CD4-positive, alpha-beta T cell (primary cell): Measurements from ENCODE around the gene LDLRAD4. TPM values are rescaled to one million over a fixed set of nuclear protein-coding genes. Genes with fewer than 3 reads are reported as not detected.

ENCODE experiments used
- ATAC-seq: fragments of 200-7000 bp; cut with Tn5 transposase; one replicate; pipeline ENCODE4 v1.10.0; 2022; ENCODE audit warnings: mild to moderate bottlenecking; ENCODE audit not compliant: poor library complexity
- CTCF ChIA-PET: fragments of 350-600 bp; sonication (Branson Sonifier 250); formaldehyde crosslinking; loops from one replicate; lab custom pipeline; 2021; ENCODE audit warnings: antibody characterized with exemption, inconsistent platforms; lab: Charles Lee
- POLR2A ChIA-PET: fragments of 350-600 bp; sonication (Branson Sonifier 250); formaldehyde crosslinking; loops from one replicate; lab custom pipeline; 2021; ENCODE audit warnings: antibody characterized with exemption, inconsistent platforms; lab: Charles Lee
- DNase-seq, 14 experiments: peaks; one replicate each; pipeline ENCODE4 v3.0.0-alpha.2; 2013 to 2020; ENCODE audit warnings: mixed read lengths in 2 of 14
- H3K27ac ChIP-seq, 2 donors: one replicate each; pipeline versions ENCODE4 v1.5.1 to v1.7.0; 2013; ENCODE audit warnings: low read length in 2 of 2, low read depth in 1 of 2, mild to moderate bottlenecking in 1 of 2
- H3K27me3 ChIP-seq, 2 experiments: 1 replicate in 1 of 2; 2 replicates in 1 of 2; pipeline versions ENCODE4 v1.6.1 to v1.7.0; 2013; ENCODE audit warnings: low read length in 2 of 2, control low read depth in 1 of 2, mild to moderate bottlenecking in 1 of 2, moderate library complexity in 1 of 2; ENCODE audit not compliant: insufficient read depth in 2 of 2, control insufficient read depth in 1 of 2
- H3K36me3 ChIP-seq: one replicate; pipeline ENCODE4 v1.6.1; 2013; ENCODE audit warnings: low read length, control low read depth; ENCODE audit not compliant: insufficient read depth
- H3K4me1 ChIP-seq: one replicate; pipeline ENCODE4 v1.6.1; 2013; ENCODE audit warnings: low read length, control low read depth; ENCODE audit not compliant: insufficient read depth
- H3K4me3 ChIP-seq: one replicate; pipeline ENCODE4 v1.5.1; 2013; ENCODE audit warnings: mild to moderate bottlenecking, low read length, moderate library complexity
- H3K9me3 ChIP-seq, 2 experiments: 1 replicate in 1 of 2; 2 replicates in 1 of 2; pipeline versions ENCODE4 v1.6.1 to v1.7.0; 2013; ENCODE audit warnings: low read length in 2 of 2, mild to moderate bottlenecking in 2 of 2, control low read depth in 1 of 2, moderate library complexity in 1 of 2; ENCODE audit not compliant: control insufficient read depth in 1 of 2, insufficient read depth in 1 of 2
- H3K27ac Mint-ChIP-seq: one replicate; pipeline ENCODE4 v1.8.0; 2020; ENCODE audit warnings: mixed read lengths
- H3K27me3 Mint-ChIP-seq: one replicate; pipeline ENCODE4 v1.8.0; 2021; ENCODE audit warnings: mixed read lengths
- H3K36me3 Mint-ChIP-seq: one replicate; pipeline ENCODE4 v1.8.0; 2021; ENCODE audit warnings: low read depth, mixed read lengths
- H3K4me1 Mint-ChIP-seq: one replicate; pipeline ENCODE4 v1.8.0; 2021; ENCODE audit warnings: low read depth, mixed read lengths
- H3K4me3 Mint-ChIP-seq: one replicate; pipeline ENCODE4 v1.8.0; 2020; ENCODE audit warnings: mild to moderate bottlenecking, mixed read lengths
- H3K9me3 Mint-ChIP-seq: one replicate; pipeline ENCODE4 v1.8.0; 2020; ENCODE audit warnings: mixed read lengths
- intact Hi-C, 2 experiments: fragments of 100-400 bp; cut with DNase I in 1 of 2; cut with micrococcal nuclease in 1 of 2; formaldehyde crosslinking; loops; one replicate each; pipeline versions ENCODE4 v1.15.1 to v1.9.0; 2023 to 2025; cut with DNase I, micrococcal nuclease
- total RNA-seq, 174 experiments: library from RNA in 2 of 174; stranded (reverse) in 2 of 174; gene quantifications; one replicate each; pipeline ENCODE4 v1.2.3 and lab custom pipeline; 2021 to 2026
- TF ChIP-seq, protein P1 (sequence below): fragments of 200-600 bp; IDR thresholded peaks from one replicate; pipeline ENCODE4 v1.8.0; 2022; ENCODE audit warnings: antibody characterized with exemption, mild to moderate bottlenecking

LDLRAD4 gene
- total RNA-seq, 2 experiments from 2014 or later: 51.9 to 52.7 TPM

DNA sequence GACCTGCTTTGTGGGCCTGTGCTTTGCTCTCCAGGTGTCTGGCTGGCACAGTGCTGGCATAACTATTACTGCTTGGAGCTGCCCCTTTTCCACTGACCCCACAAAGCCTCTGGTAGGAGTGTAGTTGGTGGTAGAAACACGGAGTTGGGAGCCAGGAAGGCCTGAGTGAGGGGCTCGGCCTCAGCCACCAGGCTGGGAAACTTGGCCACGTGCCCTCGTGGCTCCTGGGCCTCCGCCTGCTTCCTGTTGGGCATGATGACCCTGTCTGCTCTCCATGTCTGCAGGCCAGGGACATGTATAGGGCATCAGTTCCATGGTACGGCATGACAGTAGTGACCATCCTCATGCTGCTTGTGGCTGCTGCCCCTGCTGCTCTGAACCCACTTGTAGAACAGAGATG is 266.6 kb downstream of the LDLRAD4 start:
- Mint-ChIP-seq H3K4me3 (no peak overlapping the region), H3K9me3 (no peaks in the 10 kb centered on the region), H3K27me3 (no peaks in the 10 kb centered on the region), H3K4me1 (peaks cover 51% of the 10 kb centered on the region), H3K36me3 (peaks cover 70% of the 10 kb centered on the region), H3K27ac (peak overlapping the region; percentile 77)
- no peak for DNase-seq
- no peak for ATAC-seq
- H3K27ac ChIP-seq: no peak overlapping the region
- H3K27me3 ChIP-seq: no peaks in the 10 kb centered on the region
- TF ChIP-seq, protein P1, sequence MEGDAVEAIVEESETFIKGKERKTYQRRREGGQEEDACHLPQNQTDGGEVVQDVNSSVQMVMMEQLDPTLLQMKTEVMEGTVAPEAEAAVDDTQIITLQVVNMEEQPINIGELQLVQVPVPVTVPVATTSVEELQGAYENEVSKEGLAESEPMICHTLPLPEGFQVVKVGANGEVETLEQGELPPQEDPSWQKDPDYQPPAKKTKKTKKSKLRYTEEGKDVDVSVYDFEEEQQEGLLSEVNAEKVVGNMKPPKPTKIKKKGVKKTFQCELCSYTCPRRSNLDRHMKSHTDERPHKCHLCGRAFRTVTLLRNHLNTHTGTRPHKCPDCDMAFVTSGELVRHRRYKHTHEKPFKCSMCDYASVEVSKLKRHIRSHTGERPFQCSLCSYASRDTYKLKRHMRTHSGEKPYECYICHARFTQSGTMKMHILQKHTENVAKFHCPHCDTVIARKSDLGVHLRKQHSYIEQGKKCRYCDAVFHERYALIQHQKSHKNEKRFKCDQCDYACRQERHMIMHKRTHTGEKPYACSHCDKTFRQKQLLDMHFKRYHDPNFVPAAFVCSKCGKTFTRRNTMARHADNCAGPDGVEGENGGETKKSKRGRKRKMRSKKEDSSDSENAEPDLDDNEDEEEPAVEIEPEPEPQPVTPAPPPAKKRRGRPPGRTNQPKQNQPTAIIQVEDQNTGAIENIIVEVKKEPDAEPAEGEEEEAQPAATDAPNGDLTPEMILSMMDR: no peak
- peaks cover 38% of the 10 kb centered on the region for H3K36me3 ChIP-seq
- intact Hi-C loops: no loop called here
- peaks cover 0 to 8% of the 10 kb centered on the region in 2 experiments for H3K9me3 ChIP-seq
- H3K4me3 ChIP-seq: no peak overlapping the region
- CTCF ChIA-PET: interaction anchor here (1.5 kb wide), 1 partner anchor 269 kb away, joined by 3 read pairs; no protein-coding TSS in a partner anchor
- peaks cover 27% of the 10 kb centered on the region for H3K4me1 ChIP-seq
- POLR2A ChIA-PET: interaction anchor here (0.8 to 1.0 kb wide), 2 partner anchors 13 to 267 kb away, joined by 3 read pairs; partner anchors contain the start of gene LDLRAD4

DNA sequence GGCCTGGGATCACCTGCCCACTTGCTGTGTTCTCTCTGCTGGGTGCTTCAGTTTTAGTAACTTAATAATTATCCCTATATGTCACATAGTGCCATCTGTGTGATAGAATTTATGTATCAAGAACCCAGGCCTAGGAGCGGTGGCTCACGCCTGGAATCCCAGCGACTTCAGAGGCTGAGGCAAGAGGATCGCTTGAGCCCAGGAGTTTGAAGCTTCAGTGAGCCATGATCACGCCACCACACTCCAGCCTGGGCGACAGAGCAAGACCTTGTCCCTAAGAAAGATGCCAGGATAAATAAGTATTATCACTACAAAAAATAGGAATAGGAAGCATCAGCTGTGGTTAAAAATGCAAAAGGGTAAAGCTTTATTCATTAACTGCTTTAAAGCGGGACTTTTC is 267.0 kb downstream of the LDLRAD4 start:
- Mint-ChIP-seq H3K4me3 (no peak overlapping the region), H3K4me1 (peaks cover 47% of the 10 kb centered on the region), H3K27ac (no peak overlapping the region), H3K9me3 (no peaks in the 10 kb centered on the region), H3K36me3 (peaks cover 70% of the 10 kb centered on the region), H3K27me3 (no peaks in the 10 kb centered on the region)
- H3K4me1 ChIP-seq: peaks cover 27% of the 10 kb centered on the region
- H3K27ac ChIP-seq: no peak overlapping the region
- ChIA-PET POLR2A (interaction anchor here (0.8 kb wide), 1 partner anchor 14 kb away, joined by 3 read pairs; no protein-coding TSS in a partner anchor), CTCF (interaction anchor here (1.2 to 1.5 kb wide), 2 partner anchors 51 to 269 kb away, joined by 3 to 5 read pairs; no protein-coding TSS in a partner anchor)
- TF ChIP-seq, protein P1: no peak
- ATAC-seq: no peak
- intact Hi-C loops: no loop called here
- peaks cover 38% of the 10 kb centered on the region for H3K36me3 ChIP-seq
- H3K4me3 ChIP-seq: no peak overlapping the region
- H3K27me3 ChIP-seq: no peaks in the 10 kb centered on the region
- DNase-seq: no peak
- H3K9me3 ChIP-seq: peaks cover 0 to 8% of the 10 kb centered on the region in 2 experiments

- H3K27ac Mint-ChIP-seq: no peak overlapping the region
These were observed 267.7 kb downstream of the LDLRAD4 start for GRCh38 chr18:13486284-13486683.

More at GRCh38 chr18:13486284-13486683, 267.7 kb downstream of the LDLRAD4 start:
- H3K27me3 ChIP-seq: no peaks in the 10 kb centered on the region
- H3K4me1 Mint-ChIP-seq: peaks cover 42% of the 10 kb centered on the region
- no peak overlapping the region for H3K27ac ChIP-seq
- H3K4me3 ChIP-seq: no peak overlapping the region
- ChIA-PET CTCF (interaction anchor here (1.2 to 1.5 kb wide), 2 partner anchors 50 to 270 kb away, joined by 3 to 5 read pairs; no protein-coding TSS in a partner anchor), POLR2A (no interaction called here)
- H3K9me3 Mint-ChIP-seq: no peaks in the 10 kb centered on the region
- no peaks in the 10 kb centered on the region for H3K27me3 Mint-ChIP-seq
- H3K9me3 ChIP-seq: peaks cover 0 to 8% of the 10 kb centered on the region in 2 experiments
- no peak overlapping the region for H3K4me3 Mint-ChIP-seq
- intact Hi-C loops: no loop called here
- peaks cover 72% of the 10 kb centered on the region for H3K36me3 Mint-ChIP-seq
- H3K36me3 ChIP-seq: peaks cover 40% of the 10 kb centered on the region
- no peak for ATAC-seq
- TF ChIP-seq, protein P1: no peak
- no peak for DNase-seq
- H3K4me1 ChIP-seq: peaks cover 21% of the 10 kb centered on the region
